H1 (cell line): ENCODE results near the gene MAP7. TPM values are rescaled to one million over a fixed set of nuclear protein-coding genes. Genes with fewer than 3 reads are reported as not detected.

Experiments used
- HDAC6 ChIP-seq: IDR thresholded peaks from one replicate; pipeline ENCODE4 v1.7.1; 2012; ENCODE audit warnings: low read depth, mild to moderate bottlenecking, inconsistent platforms, low read length, moderate library complexity
- RNF2 ChIP-seq: fragments of 200-900, 300-1000 bp; sonication (generic); IDR thresholded peaks from 2 replicates; pipeline ENCODE4 v1.7.1; 2016; ENCODE audit warnings: borderline replicate concordance, low read depth, mild to moderate bottlenecking, antibody characterized with exemption, low read length; ENCODE audit not compliant: poor library complexity, severe bottlenecking; ENCODE audit errors: missing control alignments
- polyA plus RNA-seq, 7 experiments: library from polyadenylated mRNA; depleted of rRNA in 3 of 7; stranded (reverse) in 5 of 7; unstranded in 2 of 7; fragments of >200 nt in 5 of 7; fragments of 200-250 nt in 2 of 7; gene quantifications; 1 replicate in 5 of 7; 2 replicates in 1 of 7; 4 replicates in 1 of 7; pipeline versions ENCODE4 v1.2.1 to v1.2.3, GENCODE V29; 2011 to 2013; ENCODE audit warnings: missing spikeins in 2 of 7, mixed read lengths in 2 of 7
- total RNA-seq: library from RNA; stranded (reverse); fragmentation: NEBNext Ultra II Directional; extraction: Animal tissue kit (Norgen Biotek cat#: 25700); gene quantifications from 2 replicates; pipeline ENCODE4 v1.2.1, GENCODE V29; 2021

Gene MAP7
- total and polyA plus RNA-seq, 2 of the 8 experiments (the other 6 are each of a cell fraction or from before 2014, with no cell fraction given), result 13.5 to 66.9 TPM

DNA sequence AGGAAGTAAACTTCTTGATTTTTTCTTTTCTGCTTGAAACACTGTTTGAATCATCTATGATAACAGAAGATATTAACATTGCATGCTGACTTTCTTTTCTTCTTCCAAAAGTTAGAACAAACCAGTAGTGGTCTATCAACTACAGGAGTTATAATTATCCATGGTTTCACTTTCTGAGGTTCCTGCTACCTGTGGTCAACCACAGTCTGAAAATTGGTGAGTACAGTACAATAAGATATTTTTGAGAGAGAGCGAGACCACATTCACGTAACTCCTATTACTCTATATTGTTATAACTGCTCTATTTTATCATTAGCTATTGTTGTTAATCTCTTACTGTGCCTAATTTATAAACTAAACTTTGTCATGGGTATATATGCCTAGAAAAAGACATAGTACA lies 86.1 kb downstream of the MAP7 start (continued):
- TF ChIP-seq RNF2 (no peak), HDAC6 (no peak)
